ENCODE data around the gene DNAJC11.
A peak's percentile ranks its signal among the peaks of the same experiment; 100 is the strongest.
"Not testable (repeated sequence)": the region's sequence is repeated elsewhere in the genome, so short reads cannot be mapped to it uniquely, and the experiment has no call there.

DNAJC11 gene

GRCh38 chr1:6603915-6604558 lies 97.6 kb downstream of the DNAJC11 start:
- Histone ChIP-seq H3K27ac (ENCODE audit: low read depth, low read length) (peak overlapping the region; percentile 84), H3K4me1 (ENCODE audit: control insufficient read depth, insufficient read depth, low read length) (peaks cover 16% of the 10 kb centered on the region), H3K36me3 (ENCODE audit: control insufficient read depth, insufficient read depth, low read length) (peaks cover 7% of the 10 kb centered on the region; the same call in 1 of the 2 replicates), H3K27me3 (ENCODE audit: control insufficient read depth, insufficient read depth, low read length) (no peaks in the 10 kb centered on the region), H3K9me3 (ENCODE audit: control insufficient read depth, insufficient read depth, low read length) (no peaks in the 10 kb centered on the region), H3K9ac (ENCODE audit: low read depth, low read length) (peak overlapping the region; percentile 67), H3K4me3 (ENCODE audit: low read depth, low read length) (peak overlapping the region; percentile 97)

- peak overlapping the region; percentile 84 for H3K27ac ChIP-seq (ENCODE audit: low read depth, low read length)
- H3K4me1 ChIP-seq (ENCODE audit: control insufficient read depth, insufficient read depth, low read length), result peaks cover 16% of the 10 kb centered on the region
- no peaks in the 10 kb centered on the region for H3K27me3 ChIP-seq (ENCODE audit: control insufficient read depth, insufficient read depth, low read length)
- H3K9ac ChIP-seq (ENCODE audit: low read depth, low read length), result peak overlapping the region; percentile 67
- H3K36me3 ChIP-seq (ENCODE audit: control insufficient read depth, insufficient read depth, low read length), result peaks cover 12% of the 10 kb centered on the region
- peak overlapping the region; percentile 97 for H3K4me3 ChIP-seq (ENCODE audit: low read depth, low read length)
- no peaks in the 10 kb centered on the region for H3K9me3 ChIP-seq (ENCODE audit: control insufficient read depth, insufficient read depth, low read length)
Observed at GRCh38 chr1:6603238-6603914, 98.2 kb downstream of the DNAJC11 start.

GRCh38 chr1:6602669-6603237 lies 98.9 kb downstream of the DNAJC11 start, which contains the start of gene KLHL21:
TSS of gene KLHL21 (minus strand) at chr1:6602869. CDS start at chr1:6602817, 52 bp downstream.
- Histone ChIP-seq H3K36me3 (ENCODE audit: control insufficient read depth, insufficient read depth, low read length) (peaks cover 18% of the 10 kb centered on the region), H3K9ac (ENCODE audit: low read depth, low read length) (peak within 1 kb of the TSS; percentile 82), H3K4me3 (ENCODE audit: low read depth, low read length) (peak within 1 kb of the TSS; percentile 97)

GRCh38 chr1:6601923-6602668 lies 99.5 kb downstream of the DNAJC11 start:
- no peaks in the 10 kb centered on the region for H3K27me3 ChIP-seq (ENCODE audit: control insufficient read depth, insufficient read depth, low read length)
- H3K9me3 ChIP-seq (ENCODE audit: control insufficient read depth, insufficient read depth, low read length), result no peaks in the 10 kb centered on the region
- H3K36me3 ChIP-seq (ENCODE audit: control insufficient read depth, insufficient read depth, low read length), result peaks cover 25% of the 10 kb centered on the region
- peak overlapping the region; percentile 82 for H3K9ac ChIP-seq (ENCODE audit: low read depth, low read length)
- peak overlapping the region; percentile 84 for H3K27ac ChIP-seq (ENCODE audit: low read depth, low read length)
- peak overlapping the region; percentile 97 for H3K4me3 ChIP-seq (ENCODE audit: low read depth, low read length)
- peaks cover 16% of the 10 kb centered on the region for H3K4me1 ChIP-seq (ENCODE audit: control insufficient read depth, insufficient read depth, low read length)

More at GRCh38 chr1:6602669-6603237, 98.9 kb downstream of the DNAJC11 start, which contains the start of gene KLHL21:
- H3K4me1 ChIP-seq (ENCODE audit: control insufficient read depth, insufficient read depth, low read length), result peaks cover 16% of the 10 kb centered on the region
- H3K9me3 ChIP-seq (ENCODE audit: control insufficient read depth, insufficient read depth, low read length), result no peaks in the 10 kb centered on the region
- peak within 1 kb of the TSS; percentile 84 for H3K27ac ChIP-seq (ENCODE audit: low read depth, low read length)
- no peaks in the 10 kb centered on the region for H3K27me3 ChIP-seq (ENCODE audit: control insufficient read depth, insufficient read depth, low read length)

GRCh38 chr1:6601049-6601922 lies 100.3 kb downstream of the DNAJC11 start:
- Histone ChIP-seq H3K9ac (ENCODE audit: low read depth, low read length) (peak overlapping the region; percentile 82), H3K36me3 (ENCODE audit: control insufficient read depth, insufficient read depth, low read length) (peaks cover 33% of the 10 kb centered on the region), H3K4me1 (ENCODE audit: control insufficient read depth, insufficient read depth, low read length) (peaks cover 16% of the 10 kb centered on the region), H3K27me3 (ENCODE audit: control insufficient read depth, insufficient read depth, low read length) (no peaks in the 10 kb centered on the region), H3K27ac (ENCODE audit: low read depth, low read length) (peak overlapping the region; percentile 59), H3K4me3 (ENCODE audit: low read depth, low read length) (peak overlapping the region; percentile 97), H3K9me3 (ENCODE audit: control insufficient read depth, insufficient read depth, low read length) (no peaks in the 10 kb centered on the region)

DNA sequence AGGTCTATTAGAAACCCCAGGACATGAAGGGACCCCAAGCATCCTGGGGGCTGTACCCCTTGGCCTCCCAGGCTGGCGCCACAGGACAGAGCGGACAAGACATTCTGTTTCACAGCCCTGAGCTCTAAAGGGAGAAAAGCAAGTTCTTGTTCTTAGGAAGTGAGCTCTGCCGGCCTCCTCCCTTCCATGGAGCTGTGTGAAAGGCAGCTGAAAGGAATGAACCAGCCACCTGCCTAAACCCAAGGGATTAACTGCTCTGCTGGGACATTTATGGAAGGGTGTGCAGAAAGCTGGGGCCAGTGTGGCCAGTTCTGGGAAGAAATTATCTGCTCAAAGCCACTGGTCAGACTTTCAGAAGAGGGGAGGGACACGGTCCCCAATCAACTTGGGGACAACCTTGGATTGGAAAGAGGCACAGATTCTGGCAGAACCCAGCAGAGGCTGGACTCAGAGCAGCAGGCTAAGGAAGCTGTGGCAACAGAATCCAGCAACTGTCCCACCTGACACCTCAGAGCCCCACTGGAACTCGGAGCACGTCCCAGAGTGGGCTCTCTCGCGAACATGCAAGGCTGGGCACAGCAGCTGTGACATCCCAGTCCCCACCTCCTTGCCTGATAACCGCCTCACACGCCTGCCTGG lies 101.1 kb downstream of the DNAJC11 start:
- Histone ChIP-seq H3K4me1 (ENCODE audit: control insufficient read depth, insufficient read depth, low read length) (peaks cover 16% of the 10 kb centered on the region), H3K27me3 (ENCODE audit: control insufficient read depth, insufficient read depth, low read length) (no peaks in the 10 kb centered on the region), H3K27ac (ENCODE audit: low read depth, low read length) (peak overlapping the region; percentile 59)

GRCh38 chr1:6599991-6600390 lies 101.6 kb downstream of the DNAJC11 start:
- H3K9me3 ChIP-seq (ENCODE audit: control insufficient read depth, insufficient read depth, low read length); H3K27ac ChIP-seq (ENCODE audit: low read depth, low read length); H3K27me3 ChIP-seq (ENCODE audit: control insufficient read depth, insufficient read depth, low read length); H3K9ac ChIP-seq (ENCODE audit: low read depth, low read length): not testable (repeated sequence)
- Histone ChIP-seq H3K4me1 (ENCODE audit: control insufficient read depth, insufficient read depth, low read length) (peaks cover 16% of the 10 kb centered on the region), H3K36me3 (ENCODE audit: control insufficient read depth, insufficient read depth, low read length) (peaks cover 46% of the 10 kb centered on the region), H3K4me3 (ENCODE audit: low read depth, low read length) (peak overlapping the region; percentile 97; the same call in 1 of the 2 replicates)

More for the DNA sequence above, 101.1 kb downstream of the DNAJC11 start:
- H3K9me3 ChIP-seq (ENCODE audit: control insufficient read depth, insufficient read depth, low read length), result no peaks in the 10 kb centered on the region
- H3K4me3 ChIP-seq (ENCODE audit: low read depth, low read length), result peak overlapping the region; percentile 97
- H3K36me3 ChIP-seq (ENCODE audit: control insufficient read depth, insufficient read depth, low read length), result peaks cover 40% of the 10 kb centered on the region
- H3K9ac ChIP-seq (ENCODE audit: low read depth, low read length), result peak overlapping the region; percentile 82

DNA sequence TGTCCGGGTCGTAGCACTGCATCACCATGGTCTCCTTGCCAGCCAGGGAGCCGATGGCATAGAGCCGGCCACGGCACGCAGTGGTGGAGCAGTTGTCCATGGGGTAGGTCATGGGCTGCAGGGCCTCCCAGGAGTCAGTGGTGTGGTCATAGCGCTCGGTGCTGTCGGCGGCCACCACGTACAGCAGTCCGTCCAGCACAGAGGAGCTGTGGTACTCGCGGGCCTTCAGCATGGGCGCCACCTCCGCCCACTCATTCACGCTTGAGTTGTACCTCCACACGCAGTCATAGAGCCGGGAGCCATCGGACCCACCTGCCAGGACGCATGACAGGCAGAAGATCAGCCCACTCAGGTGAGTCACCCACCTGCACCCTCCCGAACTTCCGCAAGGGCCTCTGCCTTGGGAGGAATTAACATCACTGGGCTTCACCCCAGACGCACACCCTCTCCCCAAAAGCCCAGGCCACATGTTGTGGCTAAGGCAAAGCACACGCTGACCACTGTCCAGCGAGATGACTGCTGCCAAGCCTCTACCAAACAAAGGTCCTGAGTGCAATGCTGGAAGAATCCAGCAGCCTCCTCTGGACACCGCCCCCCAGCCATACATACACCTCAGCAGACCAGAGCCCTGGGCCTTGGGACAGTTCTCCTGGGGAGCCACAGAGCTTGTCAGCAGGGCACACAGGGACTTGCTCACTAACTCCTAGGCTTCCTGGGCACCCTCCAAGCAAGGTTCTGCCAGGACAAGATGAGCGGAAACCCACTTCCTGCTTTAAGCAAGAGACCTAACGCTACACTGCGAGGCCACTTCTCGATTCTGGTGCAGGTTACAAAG lies 102.3 kb downstream of the DNAJC11 start:
- peaks cover 52% of the 10 kb centered on the region for H3K36me3 ChIP-seq (ENCODE audit: control insufficient read depth, insufficient read depth, low read length)

DNA sequence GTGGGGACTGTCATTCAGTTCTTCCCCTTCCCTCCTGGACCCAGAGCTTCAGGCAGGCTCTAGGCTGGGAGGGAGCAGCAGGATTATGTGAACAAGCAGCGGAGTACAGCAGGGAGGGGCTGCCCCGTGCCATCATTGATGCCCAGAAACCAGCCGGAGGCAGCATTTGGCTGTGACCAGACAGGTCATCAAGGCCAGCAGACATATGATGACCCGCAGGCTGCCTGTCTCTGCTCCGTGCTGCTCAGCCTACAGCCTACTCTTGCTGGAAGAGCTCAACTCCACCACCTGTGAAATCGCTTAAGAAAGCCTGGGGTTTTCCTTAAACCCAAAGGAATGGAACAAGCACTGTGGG lies 103.9 kb downstream of the DNAJC11 start:
- Histone ChIP-seq H3K27ac (ENCODE audit: low read depth, low read length) (no peak overlapping the region), H3K9ac (ENCODE audit: low read depth, low read length) (no peak overlapping the region), H3K4me1 (ENCODE audit: control insufficient read depth, insufficient read depth, low read length) (peaks cover 4% of the 10 kb centered on the region), H3K9me3 (ENCODE audit: control insufficient read depth, insufficient read depth, low read length) (no peaks in the 10 kb centered on the region), H3K27me3 (ENCODE audit: control insufficient read depth, insufficient read depth, low read length) (no peaks in the 10 kb centered on the region), H3K4me3 (ENCODE audit: low read depth, low read length) (no peak overlapping the region), H3K36me3 (ENCODE audit: control insufficient read depth, insufficient read depth, low read length) (peaks cover 68% of the 10 kb centered on the region)

More for the DNA sequence above, 102.3 kb downstream of the DNAJC11 start:
- no peaks in the 10 kb centered on the region for H3K9me3 ChIP-seq (ENCODE audit: control insufficient read depth, insufficient read depth, low read length)
- H3K27ac ChIP-seq (ENCODE audit: low read depth, low read length), result no peak overlapping the region
- no peaks in the 10 kb centered on the region for H3K27me3 ChIP-seq (ENCODE audit: control insufficient read depth, insufficient read depth, low read length)
- no peak overlapping the region for H3K9ac ChIP-seq (ENCODE audit: low read depth, low read length)
- H3K4me3 ChIP-seq (ENCODE audit: low read depth, low read length), result no peak overlapping the region
- peaks cover 14% of the 10 kb centered on the region for H3K4me1 ChIP-seq (ENCODE audit: control insufficient read depth, insufficient read depth, low read length)
